Peyer's patch (tissue), 4 donors: ENCODE measurements around the gene ZMIZ1.

ENCODE experiments used
- POLR2A ChIP-seq, 2 donors: fragments of 450-650 bp; IDR thresholded peaks; one replicate each; pipeline ENCODE4 v1.5.1; 2017; ENCODE audit warnings: antibody characterized with exemption in 2 of 2, mild to moderate bottlenecking in 2 of 2, moderate library complexity in 2 of 2
- TF ChIP-seq, protein P1 (sequence below), 6 experiments: fragments of 450-650 bp in 4 of 6; fragments of 200-600 bp in 2 of 6; sonication (generic) in 1 of 6; IDR thresholded peaks; one replicate each; pipeline ENCODE4 v1.5.1; 2017 to 2019; ENCODE audit warnings: antibody characterized with exemption in 6 of 6, mild to moderate bottlenecking in 3 of 6, moderate library complexity in 1 of 6

DNA sequence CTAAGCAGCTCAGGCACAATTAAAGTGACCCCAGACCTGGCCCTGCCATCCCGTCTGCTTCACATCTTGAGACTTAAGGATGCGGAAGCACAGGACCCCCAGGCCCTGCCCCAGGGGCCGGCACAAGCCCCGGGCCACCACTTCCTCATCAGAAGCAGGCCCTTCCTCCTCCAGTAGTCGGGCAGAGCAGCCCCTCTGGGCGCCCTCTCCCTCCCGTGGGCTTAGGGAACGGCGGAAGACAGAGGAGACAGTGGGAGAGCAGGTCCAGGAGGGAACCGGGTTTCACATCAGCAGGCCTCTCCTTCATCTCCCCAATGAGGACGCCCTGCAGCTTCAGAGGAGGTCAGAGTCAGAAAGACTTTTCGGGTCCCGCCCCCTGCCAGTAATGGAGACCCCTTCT is 142.8 kb downstream of the ZMIZ1 start:
- TF ChIP-seq, protein P1, sequence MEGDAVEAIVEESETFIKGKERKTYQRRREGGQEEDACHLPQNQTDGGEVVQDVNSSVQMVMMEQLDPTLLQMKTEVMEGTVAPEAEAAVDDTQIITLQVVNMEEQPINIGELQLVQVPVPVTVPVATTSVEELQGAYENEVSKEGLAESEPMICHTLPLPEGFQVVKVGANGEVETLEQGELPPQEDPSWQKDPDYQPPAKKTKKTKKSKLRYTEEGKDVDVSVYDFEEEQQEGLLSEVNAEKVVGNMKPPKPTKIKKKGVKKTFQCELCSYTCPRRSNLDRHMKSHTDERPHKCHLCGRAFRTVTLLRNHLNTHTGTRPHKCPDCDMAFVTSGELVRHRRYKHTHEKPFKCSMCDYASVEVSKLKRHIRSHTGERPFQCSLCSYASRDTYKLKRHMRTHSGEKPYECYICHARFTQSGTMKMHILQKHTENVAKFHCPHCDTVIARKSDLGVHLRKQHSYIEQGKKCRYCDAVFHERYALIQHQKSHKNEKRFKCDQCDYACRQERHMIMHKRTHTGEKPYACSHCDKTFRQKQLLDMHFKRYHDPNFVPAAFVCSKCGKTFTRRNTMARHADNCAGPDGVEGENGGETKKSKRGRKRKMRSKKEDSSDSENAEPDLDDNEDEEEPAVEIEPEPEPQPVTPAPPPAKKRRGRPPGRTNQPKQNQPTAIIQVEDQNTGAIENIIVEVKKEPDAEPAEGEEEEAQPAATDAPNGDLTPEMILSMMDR (IDR thresholded peaks at IDR 0.05), result no peak
- TF ChIP-seq POLR2A (IDR thresholded peaks at IDR 0.05), result no peak
